PFSK-1 (cell line): Measurements from ENCODE around the gene GADD45GIP1.
A peak's percentile ranks its signal among the peaks of the same experiment; 100 is the strongest.

Experiments used
- FOXP2 ChIP-seq: optimal IDR thresholded peaks from 2 replicates; pipeline ENCODE3; 2011; ENCODE audit warnings: borderline replicate concordance, control low read depth, inconsistent platforms; ENCODE audit not compliant: insufficient read depth; ENCODE audit errors: extremely low read length, extremely low read depth
- POLR2AphosphoS5 ChIP-seq: IDR thresholded peaks from 2 replicates; pipeline ENCODE4 v1.6.1; 2012; ENCODE audit warnings: low read depth, mild to moderate bottlenecking, control low read depth, low read length, moderate library complexity
- SIN3A ChIP-seq: IDR thresholded peaks from 2 replicates; pipeline ENCODE4 v1.6.1; 2012; ENCODE audit warnings: mild to moderate bottlenecking, low read length, moderate library complexity, borderline replicate concordance; ENCODE audit not compliant: insufficient read depth
- TAF1 ChIP-seq: IDR thresholded peaks from 2 replicates; pipeline ENCODE4 v1.6.1; 2012; ENCODE audit warnings: low read length, control low read depth, borderline replicate concordance; ENCODE audit not compliant: insufficient read depth
- TF ChIP-seq, protein P1 (sequence below), 2 experiments: IDR thresholded peaks; 2 replicates each; pipeline versions ENCODE4 v1.6.1 to v1.8.0; 2011 to 2012; ENCODE audit warnings: low read depth in 2 of 2, low read length in 2 of 2, control low read depth in 1 of 2, inconsistent platforms in 1 of 2, mild to moderate bottlenecking in 1 of 2, moderate library complexity in 1 of 2; ENCODE audit not compliant: insufficient read depth in 1 of 2

The GADD45GIP1 gene

DNA sequence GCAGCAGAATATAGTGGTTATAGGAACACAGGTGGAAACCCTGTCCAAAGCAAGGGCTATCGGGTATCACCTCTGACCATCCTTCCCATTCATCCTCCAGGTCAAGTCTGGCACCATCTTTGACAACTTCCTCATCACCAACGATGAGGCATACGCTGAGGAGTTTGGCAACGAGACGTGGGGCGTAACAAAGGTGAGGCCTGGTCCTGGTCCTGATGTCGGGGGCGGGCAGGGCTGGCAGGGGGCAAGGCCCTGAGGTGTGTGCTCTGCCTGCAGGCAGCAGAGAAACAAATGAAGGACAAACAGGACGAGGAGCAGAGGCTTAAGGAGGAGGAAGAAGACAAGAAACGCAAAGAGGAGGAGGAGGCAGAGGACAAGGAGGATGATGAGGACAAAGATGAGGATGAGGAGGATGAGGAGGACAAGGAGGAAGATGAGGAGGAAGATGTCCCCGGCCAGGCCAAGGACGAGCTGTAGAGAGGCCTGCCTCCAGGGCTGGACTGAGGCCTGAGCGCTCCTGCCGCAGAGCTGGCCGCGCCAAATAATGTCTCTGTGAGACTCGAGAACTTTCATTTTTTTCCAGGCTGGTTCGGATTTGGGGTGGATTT lies 13.5 kb downstream of the GADD45GIP1 start:
- peak; percentile 14; the same call in 1 of the 2 replicates for TF ChIP-seq POLR2AphosphoS5
- TF ChIP-seq SIN3A, result no peak
- TF ChIP-seq TAF1, result no peak

DNA sequence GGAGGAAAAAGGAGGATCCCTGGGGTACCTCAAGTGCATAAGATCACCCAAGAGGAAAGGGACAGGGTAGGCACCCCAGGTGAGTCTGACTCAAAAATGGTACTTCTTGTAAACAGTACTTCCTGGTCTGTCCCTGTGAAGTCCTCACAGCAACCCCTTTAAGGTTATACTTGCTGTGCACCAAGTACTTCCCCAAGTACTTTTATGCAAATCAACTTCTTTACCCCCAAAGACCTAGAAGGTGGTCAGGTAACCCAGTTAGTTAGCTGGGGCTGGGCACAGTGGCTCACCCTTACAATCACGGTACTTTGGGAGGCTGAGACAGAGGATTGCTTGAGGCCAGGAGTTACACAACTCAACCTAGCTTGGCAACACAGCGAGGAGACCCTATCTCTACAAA lies 16.1 kb downstream of the GADD45GIP1 start:
- TF ChIP-seq FOXP2 (no peak), TAF1 (no peak), POLR2AphosphoS5 (no peak), SIN3A (no peak)

DNA sequence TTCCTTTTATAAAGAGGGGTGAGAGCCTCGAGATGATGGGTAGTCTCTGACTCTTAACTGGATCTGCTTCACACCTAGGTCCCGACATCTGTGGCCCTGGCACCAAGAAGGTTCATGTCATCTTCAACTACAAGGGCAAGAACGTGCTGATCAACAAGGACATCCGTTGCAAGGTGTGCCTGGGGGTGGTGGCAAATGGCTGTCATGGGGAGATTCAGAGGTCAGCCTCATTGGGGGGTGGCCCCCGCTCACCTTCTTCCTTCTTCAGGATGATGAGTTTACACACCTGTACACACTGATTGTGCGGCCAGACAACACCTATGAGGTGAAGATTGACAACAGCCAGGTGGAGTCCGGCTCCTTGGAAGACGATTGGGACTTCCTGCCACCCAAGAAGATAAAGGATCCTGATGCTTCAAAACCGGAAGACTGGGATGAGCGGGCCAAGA lies 17.0 kb downstream of the GADD45GIP1 start:
- no peak for TF ChIP-seq FOXP2
- TF ChIP-seq, protein P1, sequence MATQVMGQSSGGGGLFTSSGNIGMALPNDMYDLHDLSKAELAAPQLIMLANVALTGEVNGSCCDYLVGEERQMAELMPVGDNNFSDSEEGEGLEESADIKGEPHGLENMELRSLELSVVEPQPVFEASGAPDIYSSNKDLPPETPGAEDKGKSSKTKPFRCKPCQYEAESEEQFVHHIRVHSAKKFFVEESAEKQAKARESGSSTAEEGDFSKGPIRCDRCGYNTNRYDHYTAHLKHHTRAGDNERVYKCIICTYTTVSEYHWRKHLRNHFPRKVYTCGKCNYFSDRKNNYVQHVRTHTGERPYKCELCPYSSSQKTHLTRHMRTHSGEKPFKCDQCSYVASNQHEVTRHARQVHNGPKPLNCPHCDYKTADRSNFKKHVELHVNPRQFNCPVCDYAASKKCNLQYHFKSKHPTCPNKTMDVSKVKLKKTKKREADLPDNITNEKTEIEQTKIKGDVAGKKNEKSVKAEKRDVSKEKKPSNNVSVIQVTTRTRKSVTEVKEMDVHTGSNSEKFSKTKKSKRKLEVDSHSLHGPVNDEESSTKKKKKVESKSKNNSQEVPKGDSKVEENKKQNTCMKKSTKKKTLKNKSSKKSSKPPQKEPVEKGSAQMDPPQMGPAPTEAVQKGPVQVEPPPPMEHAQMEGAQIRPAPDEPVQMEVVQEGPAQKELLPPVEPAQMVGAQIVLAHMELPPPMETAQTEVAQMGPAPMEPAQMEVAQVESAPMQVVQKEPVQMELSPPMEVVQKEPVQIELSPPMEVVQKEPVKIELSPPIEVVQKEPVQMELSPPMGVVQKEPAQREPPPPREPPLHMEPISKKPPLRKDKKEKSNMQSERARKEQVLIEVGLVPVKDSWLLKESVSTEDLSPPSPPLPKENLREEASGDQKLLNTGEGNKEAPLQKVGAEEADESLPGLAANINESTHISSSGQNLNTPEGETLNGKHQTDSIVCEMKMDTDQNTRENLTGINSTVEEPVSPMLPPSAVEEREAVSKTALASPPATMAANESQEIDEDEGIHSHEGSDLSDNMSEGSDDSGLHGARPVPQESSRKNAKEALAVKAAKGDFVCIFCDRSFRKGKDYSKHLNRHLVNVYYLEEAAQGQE (IDR thresholded peaks at IDR 0.05; ENCODE audit: insufficient read depth in 1 of 2, low read depth in 2 of 2, low read length in 2 of 2), result no peak
- TF ChIP-seq TAF1, result no peak
- no peak for TF ChIP-seq SIN3A
- no peak; the same call in 1 of the 2 replicates for TF ChIP-seq POLR2AphosphoS5

DNA sequence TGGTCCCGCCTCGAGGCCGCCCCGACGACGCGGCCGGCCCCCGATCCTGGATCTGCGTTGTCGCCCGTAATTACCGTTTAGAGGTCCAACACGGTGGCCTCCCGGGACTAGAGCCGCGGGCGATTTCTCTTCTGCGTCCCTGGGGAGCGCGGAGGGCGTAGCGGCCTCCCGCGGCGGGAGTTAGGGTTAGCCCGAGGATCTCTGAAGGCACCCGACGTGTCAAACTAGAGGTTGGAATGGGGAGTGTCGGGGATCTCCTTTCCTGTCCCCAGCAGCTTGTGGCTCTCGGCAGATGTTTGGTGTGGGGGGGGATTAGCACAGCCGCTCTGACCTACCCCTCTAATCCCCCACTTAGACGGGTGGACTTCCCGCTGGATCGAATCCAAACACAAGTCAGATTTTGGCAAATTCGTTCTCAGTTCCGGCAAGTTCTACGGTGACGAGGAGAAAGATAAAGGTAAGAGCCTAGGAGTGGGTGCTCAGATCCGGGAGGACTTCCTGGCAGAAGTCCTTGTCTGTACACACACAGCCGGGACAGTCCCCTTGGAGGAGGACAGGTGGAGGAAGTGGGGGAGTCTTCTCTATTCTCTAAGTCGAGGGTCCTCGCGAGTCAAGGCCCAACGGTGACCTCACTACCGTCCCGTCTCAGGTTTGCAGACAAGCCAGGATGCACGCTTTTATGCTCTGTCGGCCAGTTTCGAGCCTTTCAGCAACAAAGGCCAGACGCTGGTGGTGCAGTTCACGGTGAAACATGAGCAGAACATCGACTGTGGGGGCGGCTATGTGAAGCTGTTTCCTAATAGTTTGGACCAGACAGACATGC lies 18.0 kb downstream of the GADD45GIP1 start:
- TF ChIP-seq, protein P1 (IDR thresholded peaks at IDR 0.05; ENCODE audit: insufficient read depth in 1 of 2, low read depth in 2 of 2, low read length in 2 of 2), result no peak
- TF ChIP-seq FOXP2 (no peak), TAF1 (no peak), SIN3A (no peak), POLR2AphosphoS5 (no peak; the same call in 1 of the 2 replicates)

DNA sequence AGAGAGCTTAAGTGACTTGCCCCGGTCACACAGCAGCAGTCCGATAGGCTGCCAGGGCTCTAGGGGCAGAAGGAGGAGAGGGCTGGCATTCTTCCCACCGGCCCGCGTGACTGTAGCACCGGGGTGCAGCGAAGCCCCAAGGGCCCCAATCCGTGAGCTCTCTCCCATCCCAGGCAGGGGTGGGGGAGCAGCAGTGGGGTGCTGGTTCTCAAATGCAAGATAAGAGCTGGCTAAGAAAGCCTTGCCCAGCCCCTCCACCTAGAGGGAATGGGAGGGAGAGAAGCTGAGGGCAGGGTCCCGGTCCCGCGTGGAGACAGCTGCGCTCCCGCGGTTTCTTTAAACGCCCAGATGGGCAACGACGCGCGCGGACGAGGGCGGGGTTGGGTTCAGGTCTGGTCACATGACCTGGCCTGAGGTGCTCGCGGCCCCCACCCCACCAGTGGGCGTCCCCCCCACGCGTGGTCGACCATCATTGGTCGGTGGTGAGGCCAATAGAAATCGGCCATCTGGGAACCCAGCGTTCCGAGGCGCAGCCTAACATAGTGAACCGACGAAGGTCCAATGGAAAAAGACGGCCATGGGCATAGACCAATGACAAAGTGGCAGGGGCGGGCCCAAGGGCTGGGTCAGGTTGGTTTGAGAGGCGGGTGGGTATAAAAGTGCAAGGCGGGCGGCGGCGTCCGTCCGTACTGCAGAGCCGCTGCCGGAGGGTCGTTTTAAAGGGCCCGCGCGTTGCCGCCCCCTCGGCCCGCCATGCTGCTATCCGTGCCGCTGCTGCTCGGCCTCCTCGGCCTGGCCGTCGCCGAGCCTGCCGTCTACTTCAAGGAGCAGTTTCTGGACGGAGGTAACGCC lies 18.9 kb downstream of the GADD45GIP1 start, which contains the start of gene CALR:
Gene CALR, plus strand, starts transcription at position 683 of the 852 bp plus-strand sequence. Its CDS starts 71 bp downstream, at position 754.
- TF ChIP-seq, protein P1 (IDR thresholded peaks at IDR 0.05; ENCODE audit: insufficient read depth in 1 of 2, low read depth in 2 of 2, low read length in 2 of 2), result 0 out of 4 replicates have a peak, but pooled peaks of 1 of the 2 experiments have one; percentile 32
- TF ChIP-seq FOXP2, result peak; percentile 40
- peak; percentile 73; the same call in 1 of the 2 replicates for TF ChIP-seq SIN3A
- TF ChIP-seq POLR2AphosphoS5, result peak; percentile 95
- TF ChIP-seq TAF1, result no peak; the same call in 1 of the 2 replicates
